Psoas muscle (tissue), 8 donors: ENCODE results near the gene SPOCK3. TPM values are rescaled to one million over a fixed set of nuclear protein-coding genes. Genes with fewer than 3 reads are reported as not detected.

Experiments
- ATAC-seq, 4 donors: fragments of 200-7000 bp; cut with Tn5 transposase; one replicate each; pipeline ENCODE4 v1.9.1; 2020; ENCODE audit warnings: moderate library complexity in 3 of 4, mild to moderate bottlenecking in 2 of 4
- DNase-seq, 2 donors: peaks; one replicate each; pipeline ENCODE4 v3.0.0-alpha.2; 2020
- H3K27ac ChIP-seq: fragments of 200-600 bp; one replicate; pipeline ENCODE4 v1.8.0; 2022
- H3K27me3 ChIP-seq, 3 donors: fragments of 200-600 bp in 1 of 3; one replicate each; pipeline versions ENCODE4 v1.6.1 to v1.8.0; 2013 to 2022; ENCODE audit warnings: low read length in 2 of 3, mild to moderate bottlenecking in 2 of 3, moderate library complexity in 1 of 3; ENCODE audit not compliant: insufficient read depth in 3 of 3
- H3K36me3 ChIP-seq, 2 donors: fragments of 200-600 bp in 1 of 2; one replicate each; pipeline versions ENCODE4 v1.6.1 to v1.8.0; 2013 to 2022; ENCODE audit warnings: low read depth in 1 of 2, mild to moderate bottlenecking in 1 of 2, moderate library complexity in 1 of 2; ENCODE audit not compliant: insufficient read depth in 1 of 2
- H3K4me1 ChIP-seq: fragments of 200-600 bp; one replicate; pipeline ENCODE4 v1.8.0; 2022
- H3K4me3 ChIP-seq: fragments of 200-600 bp; one replicate; pipeline ENCODE4 v1.8.0; 2022; ENCODE audit warnings: mild to moderate bottlenecking
- H3K9me3 ChIP-seq: fragments of 200-600 bp; one replicate; pipeline ENCODE4 v1.8.0; 2022
- CTCF ChIP-seq: fragments of 200-600 bp; IDR thresholded peaks from one replicate; pipeline ENCODE4 v1.8.0; 2022; ENCODE audit warnings: antibody characterized with exemption
- WGBS, 3 donors: extraction: QIAGEN DNeasy Blood & Tissue Kit; methylation state at CpG; one replicate each; pipeline versions ENCODE4 v1.1.6 to v1.1.7; 2013; 5-methylcytosine and 5-hydroxymethylcytosine counted together
- intact Hi-C, 2 donors: fragments of 100-400 bp; cut with DNase I; formaldehyde crosslinking; loops; one replicate each; pipeline versions ENCODE4 v1.11.0 to v1.14.2; 2022
- polyA plus RNA-seq, 3 donors: library from polyadenylated mRNA; stranded (reverse); fragments of 200-250 nt; gene quantifications; one replicate each; pipeline ENCODE4 v1.2.3, GENCODE V29; 2013
- total RNA-seq, 4 donors: library from RNA; stranded (reverse); fragmentation: NEBNext Ultra II Directional in 2 of 4; extraction: Animal tissue kit (Norgen Biotek cat#: 25700) in 2 of 4; gene quantifications; one replicate each; pipeline versions ENCODE4 v1.2.1 to v1.2.4, GENCODE V29; 2021 to 2023
- donor health status: healthy with polysubstance abuse.
- donor health status: DM: no; HTN: no; CAD: no; lungs with moderate emphysema.
- donor health status: Bipolar disorder and iron deficiency.
- donor health status: healthy.
- donor health status: DM: yes; HTN: yes; CAD: no.
- donor health status: DM: no; HTN: no; CAD: no.
- donor health status: DM: no; HTN: no; CAD: no.
- donor health status: DM: yes; HTN: yes; CAD: no.

Gene SPOCK3
- total and polyA plus RNA-seq, 7 donors: 0.09 to 1.0 (median 0.11) TPM; not detected in 4

GRCh38 chr4:166842795-166843261 lies 391.5 kb downstream of the SPOCK3 start:
- TF ChIP-seq CTCF: no peak
- 96 to 98% (median 96%) methylated on average over 18 to 24 of the region's 24 CpGs for WGBS, 3 donors
- DNase-seq (no peak), ATAC-seq (no peak)
- Histone ChIP-seq H3K27me3 (no peaks in the 10 kb centered on the region), H3K27ac (no peak overlapping the region), H3K36me3 (no peaks in the 10 kb centered on the region), H3K9me3 (no peaks in the 10 kb centered on the region), H3K4me3 (no peak overlapping the region), H3K4me1 (no peaks in the 10 kb centered on the region)
- intact Hi-C loops: no loop called here

GRCh38 chr4:166839615-166840251 lies 394.6 kb downstream of the SPOCK3 start:
- Histone ChIP-seq H3K36me3 (no peaks in the 10 kb centered on the region), H3K4me1 (no peaks in the 10 kb centered on the region), H3K27me3 (no peaks in the 10 kb centered on the region), H3K4me3 (no peak overlapping the region), H3K27ac (no peak overlapping the region), H3K9me3 (no peaks in the 10 kb centered on the region)
- ATAC-seq (no peak), DNase-seq (no peak)
- intact Hi-C loops: no loop called here
- 80 to 92% (median 92%) methylated on average over 4 of the region's 4 CpGs for WGBS, 3 donors
- TF ChIP-seq CTCF: no peak

GRCh38 chr4:166838975-166839614 lies 395.2 kb downstream of the SPOCK3 start:
- intact Hi-C loops: no loop called here
- ATAC-seq (no peak), DNase-seq (no peak)
- Histone ChIP-seq H3K4me1 (no peaks in the 10 kb centered on the region), H3K4me3 (no peak overlapping the region), H3K9me3 (no peaks in the 10 kb centered on the region), H3K27me3 (no peaks in the 10 kb centered on the region), H3K27ac (no peak overlapping the region), H3K36me3 (no peaks in the 10 kb centered on the region)
- 93 to 100% (median 95%) methylated on average over 1 of the region's 1 CpG for WGBS, 3 donors
- TF ChIP-seq CTCF: no peak

- H3K27me3 ChIP-seq: no peaks in the 10 kb centered on the region
- H3K4me1 ChIP-seq: no peaks in the 10 kb centered on the region
- WGBS, 3 donors: 87 to 100% (median 88%) methylated on average over 1 of the region's 1 CpG
- TF ChIP-seq CTCF: no peak
- intact Hi-C loops: no loop called here
- no peak for ATAC-seq
- no peak overlapping the region for H3K4me3 ChIP-seq
- H3K36me3 ChIP-seq: no peaks in the 10 kb centered on the region
- no peak for DNase-seq
- H3K9me3 ChIP-seq: peaks cover 4% of the 10 kb centered on the region
- no peak overlapping the region for H3K27ac ChIP-seq
These were observed 397.4 kb downstream of the SPOCK3 start for GRCh38 chr4:166836865-166837264.
